LNCAP (cell line): ENCODE data around the gene GALNT2.

Experiments
- CTCF ChIP-seq: fragments of 450-650 bp; IDR thresholded peaks from 2 replicates; pipeline ENCODE4 v1.5.1; 2017; ENCODE audit warnings: mild to moderate bottlenecking

The GALNT2 gene

GRCh38 chr1:230139315-230139714, 72.3 kb downstream of the GALNT2 start:
- no peak for TF ChIP-seq CTCF

- TF ChIP-seq CTCF: no peak
Measured at GRCh38 chr1:230139741-230140140, 72.7 kb downstream of the GALNT2 start.

DNA sequence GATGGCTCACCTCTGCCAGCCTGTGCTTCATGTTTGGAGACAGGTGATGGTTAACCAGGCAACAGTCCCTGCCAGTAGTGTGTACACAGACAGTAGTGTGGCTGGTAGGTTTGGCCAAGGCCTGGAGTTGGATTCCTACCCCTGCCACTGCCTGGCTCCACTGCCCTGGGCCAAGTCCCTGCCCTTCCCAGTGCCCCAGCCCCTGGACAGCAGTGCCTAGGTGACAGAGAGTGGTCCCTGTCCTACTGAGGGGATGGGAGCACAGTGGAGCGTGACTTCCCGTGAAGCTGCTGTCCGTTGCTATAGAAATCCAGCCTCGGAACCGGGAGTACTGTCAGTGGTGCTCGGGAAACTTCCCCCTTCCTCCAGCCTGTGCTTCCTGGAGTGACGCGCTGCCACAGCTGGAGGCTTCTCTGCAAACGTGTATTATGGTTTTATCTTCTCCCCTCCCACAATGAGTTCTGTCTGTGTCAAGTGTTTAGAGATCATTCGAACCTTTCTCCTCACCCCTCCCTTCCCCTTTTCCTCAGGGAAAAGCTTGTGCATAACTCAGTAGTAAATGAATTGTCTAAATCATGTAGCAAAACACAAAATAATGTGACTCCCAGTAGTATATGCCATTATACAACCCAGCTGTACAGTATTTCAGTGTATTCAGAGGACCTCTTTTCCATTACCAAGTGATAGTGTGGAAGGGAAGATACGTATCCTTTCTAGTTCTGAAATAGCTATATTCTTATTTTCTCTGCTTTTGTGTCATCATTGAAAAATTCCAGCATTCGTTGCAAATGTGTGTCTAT, 73.4 kb downstream of the GALNT2 start:
- no peak for TF ChIP-seq CTCF

- no peak for TF ChIP-seq CTCF
Measured at GRCh38 chr1:230141021-230141648, 74.1 kb downstream of the GALNT2 start.

DNA sequence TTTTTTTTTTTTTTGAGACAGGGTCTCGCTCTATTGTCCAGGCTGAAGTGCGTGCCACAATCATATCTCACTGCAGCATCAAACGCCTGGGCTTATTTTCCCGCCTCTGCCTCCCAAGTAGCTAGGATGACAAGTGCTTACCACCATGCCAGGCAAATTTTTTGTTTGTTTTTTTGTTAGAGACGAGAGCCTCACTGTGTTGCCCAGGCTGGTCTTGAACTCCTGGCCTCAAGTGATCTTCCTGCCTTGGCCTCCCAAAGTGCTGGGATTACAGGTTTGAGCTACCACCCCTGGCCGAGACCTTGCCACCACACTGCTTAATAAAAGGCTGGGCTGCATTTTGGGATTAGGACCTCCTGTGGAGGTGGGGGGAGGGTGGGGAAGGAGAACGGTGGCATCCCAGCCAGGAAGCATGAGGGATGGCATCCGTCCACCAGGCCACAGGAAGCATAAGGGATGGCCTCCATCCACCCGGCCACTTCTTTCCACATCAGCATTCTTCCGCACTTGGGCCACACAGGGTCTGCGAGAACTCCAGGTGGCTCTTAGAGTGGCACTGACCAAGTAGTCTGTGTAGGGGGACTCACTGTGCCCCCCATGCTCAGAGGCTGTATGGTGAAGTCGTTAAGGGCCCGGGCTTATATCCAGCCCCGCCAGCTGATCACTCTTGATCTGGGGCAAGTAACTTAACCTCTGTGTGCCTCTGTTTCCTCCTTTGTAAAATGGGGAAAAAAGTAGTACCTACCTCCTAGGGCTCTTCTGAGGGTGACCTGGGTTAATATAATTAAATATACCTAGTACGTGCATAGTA, 75.0 kb downstream of the GALNT2 start:
- TF ChIP-seq CTCF: no peak

GRCh38 chr1:230142608-230143210, 75.7 kb downstream of the GALNT2 start:
- TF ChIP-seq CTCF: no peak

GRCh38 chr1:230143534-230143933, 76.5 kb downstream of the GALNT2 start:
- no peak for TF ChIP-seq CTCF
